Mesodermal cell (in vitro differentiated cells): ENCODE measurements around the gene FAU. TPM values are rescaled to one million over a fixed set of nuclear protein-coding genes. Genes with fewer than 3 reads are reported as not detected.

ENCODE experiments used
- H3K27ac ChIP-seq: 2 replicates; pipeline ENCODE4 v1.7.0; 2013; ENCODE audit warnings: mild to moderate bottlenecking, low read depth, low read length, moderate library complexity; ENCODE audit not compliant: severe bottlenecking
- H3K36me3 ChIP-seq: 2 replicates; pipeline ENCODE4 v1.7.1; 2013; ENCODE audit warnings: mild to moderate bottlenecking, low read length, moderate library complexity; ENCODE audit not compliant: control insufficient read depth, insufficient read depth
- H3K4me1 ChIP-seq: one replicate; pipeline ENCODE4 v1.7.1; 2013; ENCODE audit warnings: mild to moderate bottlenecking, low read length; ENCODE audit not compliant: insufficient read depth, control insufficient read depth, poor library complexity, severe bottlenecking
- H3K4me3 ChIP-seq: 2 replicates; pipeline ENCODE4 v1.7.0; 2013; ENCODE audit warnings: low read length, control low read depth, mild to moderate bottlenecking; ENCODE audit not compliant: insufficient read depth, poor library complexity, severe bottlenecking; ENCODE audit errors: extremely low read depth
- H3K9me3 ChIP-seq: 2 replicates; pipeline ENCODE4 v1.7.1; 2013; ENCODE audit warnings: mild to moderate bottlenecking, low read length, moderate library complexity; ENCODE audit not compliant: control insufficient read depth
- WGBS, 2 experiments: methylation state at CpG; one replicate each; pipeline ENCODE4 v1.1.5; 2013; ENCODE audit warnings: missing lambda C conversion rate in 2 of 2; ENCODE audit not compliant: insufficient coverage in 2 of 2; 5-methylcytosine and 5-hydroxymethylcytosine counted together
- polyA plus RNA-seq, 2 experiments: library from polyadenylated mRNA; stranded (reverse); fragments of 50-300 nt; gene quantifications; one replicate each; pipeline ENCODE4 v1.2.3, GENCODE V29; 2013

FAU gene
- polyA plus RNA-seq (2013, experiment 1 of 2) = 921 TPM
- polyA plus RNA-seq (2013, experiment 2 of 2) = 789 TPM

GRCh38 chr11:65121865-65122696 lies at the start of gene FAU, which contains the start of gene MRPL49:
Gene FAU (minus strand): TSS chr11:65122134. CDS start chr11:65121813, 321 bp downstream.
Gene MRPL49 (plus strand): TSS chr11:65122321. CDS start chr11:65122347, 26 bp downstream.
- Histone ChIP-seq H3K36me3 (peaks cover 72% of the 10 kb centered on the region), H3K4me3 (peak within 1 kb of the TSS; percentile 95)
- 0% methylated on average over 47 to 60 of the region's 64 CpGs for WGBS, 2 experiments

GRCh38 chr11:65170058-65170534 lies 48.2 kb upstream of the FAU start, which contains the start of gene SPDYC:
Gene SPDYC (plus strand): TSS chr11:65170233. CDS start chr11:65171358, 1,125 bp downstream.
- no peaks in the 10 kb centered on the region for H3K9me3 ChIP-seq
- H3K4me1 ChIP-seq = peaks cover 14% of the 10 kb centered on the region
- peak within 1 kb of the TSS; percentile 83 for H3K27ac ChIP-seq
- WGBS, 2 experiments = 73 to 81% methylated on average over 11 to 20 of the region's 21 CpGs
- no peak within 1 kb of the TSS for H3K4me3 ChIP-seq
- no peaks in the 10 kb centered on the region for H3K36me3 ChIP-seq

More at GRCh38 chr11:65121865-65122696, at the start of gene FAU, which contains the start of gene MRPL49:
- H3K9me3 ChIP-seq = no peaks in the 10 kb centered on the region
- H3K4me1 ChIP-seq = peaks cover 8% of the 10 kb centered on the region
- peak within 1 kb of the TSS; percentile 68 for H3K27ac ChIP-seq

GRCh38 chr11:65169164-65169641 lies 47.3 kb upstream of the FAU start:
- Histone ChIP-seq H3K4me1 (peaks cover 9% of the 10 kb centered on the region), H3K27ac (peak overlapping the region; percentile 83), H3K36me3 (no peaks in the 10 kb centered on the region), H3K4me3 (no peak overlapping the region), H3K9me3 (no peaks in the 10 kb centered on the region)
- WGBS, 2 experiments = 68 to 87% methylated on average over 4 to 8 of the region's 11 CpGs

- 100% methylated on average over 1 of the region's 3 CpGs for WGBS, 2 experiments
- Histone ChIP-seq H3K4me1 (peaks cover 9% of the 10 kb centered on the region), H3K36me3 (no peaks in the 10 kb centered on the region), H3K27ac (no peak overlapping the region), H3K4me3 (no peak overlapping the region), H3K9me3 (no peaks in the 10 kb centered on the region)
These were observed 45.7 kb upstream of the FAU start for GRCh38 chr11:65167656-65168055.

GRCh38 chr11:65166893-65167292 lies 45.0 kb upstream of the FAU start:
- 100% methylated on average over 1 of the region's 3 CpGs for WGBS, 2 experiments
- Histone ChIP-seq H3K4me1 (peaks cover 9% of the 10 kb centered on the region), H3K36me3 (no peaks in the 10 kb centered on the region), H3K27ac (no peak overlapping the region), H3K9me3 (no peaks in the 10 kb centered on the region), H3K4me3 (no peak overlapping the region)

GRCh38 chr11:65165410-65166317 lies 43.7 kb upstream of the FAU start:
- Histone ChIP-seq H3K9me3 (no peaks in the 10 kb centered on the region), H3K36me3 (no peaks in the 10 kb centered on the region), H3K4me3 (no peak overlapping the region), H3K27ac (no peak overlapping the region), H3K4me1 (peaks cover 9% of the 10 kb centered on the region)
- WGBS, 2 experiments = 89 to 98% methylated on average over 20 to 22 of the region's 31 CpGs

- 92% methylated on average over 2 of the region's 2 CpGs; no CpG with 5 or more reads in 1 of the 2 experiments for WGBS, 2 experiments
- Histone ChIP-seq H3K4me1 (no peaks in the 10 kb centered on the region), H3K4me3 (no peak overlapping the region), H3K27ac (no peak overlapping the region), H3K9me3 (no peaks in the 10 kb centered on the region), H3K36me3 (no peaks in the 10 kb centered on the region)
These were observed 41.8 kb upstream of the FAU start for GRCh38 chr11:65163684-65164083.

GRCh38 chr11:65160643-65161042 lies 38.7 kb upstream of the FAU start:
- WGBS, 2 experiments = 82 to 90% methylated on average over 1 to 2 of the region's 3 CpGs
- Histone ChIP-seq H3K4me3 (no peak overlapping the region), H3K9me3 (no peaks in the 10 kb centered on the region), H3K36me3 (no peaks in the 10 kb centered on the region), H3K27ac (no peak overlapping the region), H3K4me1 (no peaks in the 10 kb centered on the region)

- H3K27ac ChIP-seq = no peak overlapping the region
- H3K36me3 ChIP-seq = no peaks in the 10 kb centered on the region
- 100% methylated on average over 1 of the region's 5 CpGs; no CpG with 5 or more reads in 1 of the 2 experiments for WGBS, 2 experiments
- no peaks in the 10 kb centered on the region for H3K9me3 ChIP-seq
- no peaks in the 10 kb centered on the region for H3K4me1 ChIP-seq
- H3K4me3 ChIP-seq = no peak overlapping the region
These were observed 37.1 kb upstream of the FAU start for GRCh38 chr11:65159012-65159411.

GRCh38 chr11:65157336-65157735 lies 35.4 kb upstream of the FAU start:
- H3K27ac ChIP-seq = no peak overlapping the region
- H3K4me3 ChIP-seq = no peak overlapping the region
- H3K36me3 ChIP-seq = no peaks in the 10 kb centered on the region
- no peaks in the 10 kb centered on the region for H3K4me1 ChIP-seq
- H3K9me3 ChIP-seq = no peaks in the 10 kb centered on the region
- 79 to 86% methylated on average over 3 of the region's 3 CpGs for WGBS, 2 experiments
